Cerebellar cortex (tissue), 1 donor: Measurements from ENCODE around the gene TUT4.

Source experiments
- DNase-seq: peaks from one replicate; pipeline ENCODE4 v3.0.0-alpha.2; 2015; ENCODE audit warnings: low spot score

TUT4 gene

DNA sequence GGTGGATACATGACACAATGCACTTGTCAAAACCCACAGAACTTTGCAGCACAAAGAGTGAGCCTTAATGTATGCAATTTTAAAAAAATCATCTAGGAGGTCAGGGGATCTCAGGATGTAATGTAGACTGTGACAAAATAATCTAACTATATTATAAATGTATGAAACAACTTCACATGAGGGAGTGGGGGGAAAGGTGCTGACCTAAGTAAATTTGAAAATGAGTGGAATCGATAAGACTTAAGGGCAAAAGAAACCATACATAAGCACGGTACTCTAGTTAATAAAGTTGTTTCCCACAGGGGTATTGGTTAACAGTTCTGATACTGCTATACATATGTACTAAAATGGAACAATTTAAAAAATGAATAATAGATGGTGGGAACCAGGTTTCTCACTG is 83.8 kb downstream of the TUT4 start:
- no peak for DNase-seq

DNA sequence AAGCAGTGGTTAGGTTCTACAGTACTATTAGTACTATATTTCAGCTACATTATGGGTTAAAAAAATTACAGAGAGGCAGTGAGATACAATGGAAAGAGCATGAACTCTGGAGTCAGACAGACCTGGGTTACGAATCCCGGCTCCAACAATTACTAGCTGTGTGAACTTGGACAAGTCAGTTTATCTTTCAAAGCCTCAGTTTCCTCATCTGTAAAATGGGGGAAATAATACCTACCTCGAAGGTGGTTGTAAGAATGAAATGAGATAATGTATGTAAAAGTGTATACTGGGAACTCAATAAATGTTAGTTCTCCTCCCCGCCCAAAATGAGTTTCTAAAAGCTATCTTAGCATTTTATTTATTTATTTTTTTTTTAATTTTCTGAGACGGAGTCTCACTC is 89.0 kb downstream of the TUT4 start:
- no peak for DNase-seq

DNA sequence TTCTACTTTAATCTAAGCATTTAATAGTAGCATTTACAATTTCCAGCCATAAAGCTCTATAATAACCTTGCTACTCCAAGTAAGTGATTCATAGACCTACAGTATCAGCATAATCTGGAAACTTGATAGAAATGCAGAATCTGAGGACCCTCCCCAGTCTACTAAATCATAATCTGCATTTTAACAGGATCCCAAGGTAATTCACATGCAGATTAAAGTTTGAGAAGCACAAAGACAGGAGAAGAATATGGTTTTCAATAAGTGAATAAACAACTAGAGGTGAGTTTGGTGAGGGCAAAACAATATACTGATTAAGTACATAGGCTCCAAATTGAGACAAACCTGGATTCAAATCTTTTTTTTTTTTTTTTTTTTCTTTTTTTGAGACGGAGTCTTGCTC is 91.1 kb downstream of the TUT4 start:
- no peak for DNase-seq

DNA sequence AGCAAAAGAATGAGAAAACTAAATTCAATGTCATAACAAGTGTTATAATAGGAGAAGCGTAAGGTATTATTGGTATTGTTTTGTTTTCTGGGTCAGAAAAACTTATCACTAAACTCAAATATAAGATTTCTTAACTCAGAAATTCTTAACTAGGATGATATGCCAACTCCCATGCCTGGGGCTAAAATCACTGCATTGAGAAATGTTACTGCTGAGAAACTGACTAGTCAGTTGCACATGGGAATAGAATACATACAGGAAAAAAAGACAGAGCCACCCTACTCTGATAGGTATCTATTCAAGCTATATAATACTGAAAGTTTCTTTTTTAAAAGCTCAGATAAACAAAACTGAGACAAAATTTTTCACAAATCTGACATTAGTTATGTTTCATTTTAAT is 92.2 kb downstream of the TUT4 start:
- DNase-seq = no peak

DNA sequence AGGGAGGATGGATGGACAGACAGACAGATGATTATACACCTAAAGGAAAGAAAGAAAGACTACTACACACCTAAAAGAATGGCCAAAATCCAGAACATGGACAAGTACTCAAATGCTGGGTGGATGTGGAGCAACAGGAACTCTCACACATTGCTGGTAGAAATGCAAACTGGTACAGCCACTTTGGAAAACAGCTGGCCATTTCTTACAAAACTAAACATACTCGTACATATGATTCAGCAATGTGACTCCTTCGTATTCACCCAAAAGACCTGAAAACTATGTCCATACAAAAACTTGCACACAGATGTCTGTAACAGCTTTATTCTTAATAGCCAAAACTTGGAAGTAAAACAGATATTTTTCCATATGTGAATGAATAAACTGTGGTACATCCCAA is 97.2 kb downstream of the TUT4 start:
- DNase-seq = no peak

DNA sequence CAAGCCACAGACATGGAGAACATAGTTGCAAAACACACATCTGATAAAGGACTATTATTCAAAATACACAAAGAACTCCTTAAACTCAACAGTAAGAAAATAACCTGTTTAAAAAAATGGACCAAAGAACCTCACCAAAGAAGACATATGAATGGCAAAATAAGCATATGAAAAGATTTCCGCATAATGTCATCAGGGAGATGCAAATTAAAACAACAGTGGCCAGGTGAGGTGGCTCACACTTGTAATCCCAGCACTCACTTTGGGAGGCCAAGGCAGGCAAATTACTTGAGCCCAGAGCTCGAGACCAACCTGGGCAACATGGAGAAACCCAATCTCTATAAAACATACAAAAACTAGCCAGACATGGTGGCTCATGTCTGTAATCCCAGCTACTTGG is 98.1 kb downstream of the TUT4 start:
- no peak for DNase-seq

DNA sequence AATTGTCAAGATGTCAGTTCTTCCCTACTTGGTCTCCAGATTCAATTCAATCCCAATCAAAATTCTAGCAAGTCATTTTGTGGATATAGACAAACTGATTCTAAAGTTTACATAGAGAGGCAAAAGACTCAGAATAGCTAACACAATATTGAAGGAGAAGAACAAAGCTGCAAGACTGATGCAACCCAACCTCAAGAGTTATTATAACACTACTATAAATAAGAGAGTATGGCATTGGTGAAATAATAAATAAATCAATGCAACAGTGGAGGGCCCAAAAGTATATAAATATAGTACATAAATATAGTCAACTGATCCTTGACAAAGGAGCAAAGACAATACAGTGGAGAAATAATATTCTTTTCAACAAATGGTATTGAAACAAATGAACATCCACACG is 98.8 kb downstream of the TUT4 start:
- DNase-seq = no peak

DNA sequence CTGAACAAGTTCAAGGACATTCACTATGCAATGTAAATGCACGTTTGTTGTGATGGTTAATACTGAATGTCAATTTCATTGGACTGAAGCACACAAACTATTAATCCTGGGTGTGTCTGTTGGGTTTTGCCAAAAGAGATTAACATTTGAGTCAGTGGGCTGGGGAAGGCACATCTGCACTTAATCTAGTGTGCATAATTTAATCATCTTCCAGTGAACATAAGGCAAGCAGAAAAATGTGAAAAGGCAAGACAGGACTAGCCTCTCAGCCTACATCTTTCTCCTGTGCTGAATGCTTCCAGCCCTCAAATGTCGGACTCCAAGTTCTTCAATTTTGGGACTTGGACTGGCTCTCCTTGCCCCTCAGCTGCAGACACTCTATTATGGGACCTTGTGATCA is 108.4 kb downstream of the TUT4 start:
- DNase-seq = no peak

DNA sequence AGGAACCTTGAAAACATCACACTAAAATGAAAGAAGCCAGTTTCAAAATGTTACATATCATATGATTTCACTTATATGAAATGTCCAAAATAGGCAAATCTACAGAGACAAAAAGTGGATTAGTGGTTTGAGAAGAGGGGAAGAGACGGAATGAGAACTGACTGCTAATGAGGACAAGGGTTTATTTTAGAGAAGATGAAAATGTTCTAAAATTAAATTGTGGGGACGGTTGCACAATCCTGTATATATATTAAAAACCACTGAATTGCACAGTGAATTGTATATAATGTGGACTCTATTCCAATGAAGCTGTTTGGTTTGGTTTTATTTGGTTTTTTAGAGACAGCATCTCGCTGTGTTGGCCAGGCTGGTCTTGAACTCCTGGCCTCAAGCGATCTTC is 112.9 kb downstream of the TUT4 start:
- DNase-seq = no peak

DNA sequence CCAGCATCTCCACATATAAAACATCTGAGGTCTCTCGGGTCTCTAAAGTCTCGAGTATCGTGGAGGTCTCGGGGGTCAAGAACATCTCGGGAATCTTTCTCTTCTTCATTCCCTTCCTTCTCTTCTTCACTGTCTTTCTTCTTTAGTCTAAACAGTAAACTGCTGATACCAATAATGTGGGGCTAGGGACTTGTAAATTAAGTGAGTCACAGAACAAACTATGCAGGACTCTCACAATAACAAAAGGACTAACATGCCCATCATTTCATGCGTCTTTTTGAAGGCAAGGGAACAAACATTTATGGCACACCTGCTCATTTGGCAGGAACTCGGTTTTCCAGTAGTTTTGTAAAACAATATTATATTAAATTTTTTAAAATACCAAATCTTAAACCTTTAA is 116.1 kb downstream of the TUT4 start:
- DNase-seq = no peak

DNA sequence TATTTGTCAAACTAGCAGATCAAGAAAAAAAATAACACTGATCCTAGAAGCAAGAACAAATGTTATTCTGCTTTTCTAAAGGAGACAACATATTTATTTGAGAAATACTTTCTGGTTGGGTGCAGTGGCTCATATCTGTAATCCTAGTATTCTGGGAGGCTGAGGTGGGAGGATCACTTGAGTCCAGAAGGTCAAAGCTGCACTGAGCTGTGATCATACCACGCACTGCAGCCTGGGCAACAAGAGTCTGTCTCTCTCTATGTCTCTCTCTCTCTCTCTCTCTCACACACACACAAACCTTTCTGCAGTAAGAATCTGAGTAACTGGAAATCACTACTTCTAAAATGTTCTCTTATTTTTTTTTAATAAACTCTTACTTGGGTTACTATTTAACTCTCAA is 117.2 kb downstream of the TUT4 start:
- no peak for DNase-seq

DNA sequence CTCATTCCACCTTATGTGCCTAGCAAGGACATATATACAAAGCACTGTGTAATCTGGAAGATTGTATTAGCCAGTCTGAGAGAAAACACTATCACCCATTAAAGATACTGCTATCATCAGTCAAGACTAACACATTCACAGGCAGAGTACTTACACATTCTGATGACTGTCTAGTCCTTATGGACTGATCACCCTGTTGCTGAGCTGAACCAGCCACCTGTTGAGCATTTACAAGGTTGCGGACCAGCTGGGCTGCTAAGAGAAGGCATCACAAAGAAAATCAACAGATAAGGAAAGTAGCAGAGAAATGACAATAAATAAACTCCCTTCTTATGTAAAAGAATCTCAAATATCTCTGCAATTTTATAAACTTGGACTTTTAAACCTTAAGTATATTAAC is 117.7 kb downstream of the TUT4 start:
- DNase-seq = no peak

DNA sequence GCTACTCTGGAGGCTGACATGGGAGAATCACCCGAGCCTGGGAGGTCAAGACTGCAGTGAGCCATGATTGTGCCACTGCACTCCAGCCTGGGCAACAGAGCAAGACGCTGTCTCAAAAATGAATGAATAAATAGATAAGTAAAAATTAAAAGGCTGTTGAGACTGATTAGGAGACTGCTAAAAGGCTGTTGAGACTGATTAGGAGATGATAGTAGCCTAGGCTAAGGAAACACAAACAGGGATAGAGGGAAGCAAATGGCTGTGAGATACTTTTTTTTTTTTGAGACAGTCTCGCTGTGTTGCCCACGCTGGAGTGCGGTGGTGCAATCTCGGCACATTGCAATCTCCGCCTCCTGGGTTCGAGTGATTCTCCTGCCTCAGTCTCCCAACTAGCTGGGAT is 120.1 kb downstream of the TUT4 start:
- no peak for DNase-seq

DNA sequence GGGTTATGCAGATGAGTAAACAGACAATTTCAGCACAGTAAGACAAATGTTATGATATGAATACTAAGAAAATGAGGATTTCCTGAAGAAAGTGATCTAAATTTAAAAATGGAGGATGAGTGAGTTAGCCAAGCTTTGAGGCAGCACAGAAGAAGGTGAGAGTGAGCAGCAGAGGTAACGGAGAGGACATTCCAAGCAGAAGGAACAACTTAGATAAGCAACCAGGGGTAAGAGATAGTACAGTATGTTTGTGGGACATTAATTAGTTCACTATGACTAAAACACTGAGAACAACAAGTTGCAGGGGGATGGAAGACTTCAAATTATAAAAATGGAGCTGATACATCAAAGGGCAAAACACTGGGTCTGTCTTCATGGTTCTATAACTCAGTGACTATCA is 125.7 kb downstream of the TUT4 start:
- no peak for DNase-seq

DNA sequence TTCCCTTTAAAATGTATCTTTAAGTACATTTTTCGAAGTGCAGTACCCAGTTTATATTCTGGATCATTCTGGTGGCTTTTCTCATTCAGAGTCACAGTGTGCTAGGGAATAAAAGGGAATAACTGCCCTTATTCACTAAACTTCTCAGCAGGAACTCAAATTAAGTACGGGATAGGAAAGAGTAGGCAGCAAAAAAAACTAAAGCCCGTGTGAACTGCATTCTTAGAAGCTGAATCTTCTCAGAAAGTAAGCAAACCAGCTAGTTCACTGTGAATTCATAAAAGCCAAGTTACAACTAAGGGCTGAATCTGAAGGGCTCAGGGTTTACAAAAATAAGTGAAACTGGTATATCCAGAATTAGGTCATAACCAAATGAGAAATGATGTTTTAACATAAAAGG is 126.5 kb downstream of the TUT4 start:
- DNase-seq = no peak

DNA sequence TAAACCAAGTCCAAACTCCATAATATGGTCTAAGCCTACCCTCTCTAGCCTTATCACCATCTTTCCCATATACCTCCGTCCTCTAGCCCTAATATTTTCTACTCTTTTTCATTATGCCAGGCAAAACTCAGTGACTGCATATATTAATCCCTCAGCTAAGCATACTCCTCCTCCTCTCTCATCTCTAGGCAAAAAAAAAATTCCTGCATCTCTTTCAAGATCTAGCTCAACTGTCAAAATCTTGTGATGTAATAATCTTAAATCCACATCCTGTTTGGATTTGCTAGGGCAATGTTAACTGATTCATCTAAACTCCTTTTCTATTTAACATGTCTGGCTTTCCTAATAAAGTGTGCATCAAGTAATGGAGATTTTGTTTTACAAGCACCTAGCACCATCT is 128.1 kb downstream of the TUT4 start:
- DNase-seq = no peak

DNA sequence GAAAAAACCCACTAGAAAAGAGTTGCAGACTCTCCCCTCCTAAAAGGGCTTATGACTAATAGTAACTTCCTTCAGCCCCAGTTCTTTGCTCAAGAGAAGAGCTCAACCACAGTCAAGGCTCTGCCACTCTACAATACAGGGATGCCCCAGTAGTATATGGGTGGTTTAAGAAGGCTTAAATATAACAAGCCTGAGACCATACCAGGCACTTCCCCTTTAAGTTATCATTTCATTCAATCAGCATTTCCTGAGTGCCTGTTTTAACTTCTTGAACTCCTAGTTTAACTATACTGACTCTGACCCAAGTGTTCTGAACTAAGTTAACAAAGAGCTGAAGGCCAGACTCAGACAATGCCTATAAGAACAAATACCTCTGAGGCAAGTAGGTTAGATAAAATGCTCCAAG is 128.7 kb downstream of the TUT4 start:
- DNase-seq = no peak

DNA sequence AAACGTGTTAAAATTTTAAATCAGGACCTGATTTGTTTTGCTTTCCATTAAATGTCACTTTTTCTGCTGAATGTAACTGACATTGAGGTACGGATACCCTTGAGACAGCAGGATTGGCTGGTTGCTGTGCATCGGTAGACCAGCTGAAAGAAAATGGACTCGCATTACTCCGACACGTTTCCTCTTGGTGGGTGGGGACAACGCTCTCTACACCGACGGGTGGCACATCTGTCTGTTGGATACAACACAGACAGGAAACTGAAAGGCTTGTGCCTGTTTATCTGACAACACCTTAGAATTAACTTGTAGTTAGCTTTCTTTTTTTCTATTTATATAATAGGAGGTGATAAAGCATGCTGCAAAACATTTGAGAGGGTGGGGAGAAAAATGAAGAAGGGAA is 129.1 kb downstream of the TUT4 start:
- no peak for DNase-seq

DNA sequence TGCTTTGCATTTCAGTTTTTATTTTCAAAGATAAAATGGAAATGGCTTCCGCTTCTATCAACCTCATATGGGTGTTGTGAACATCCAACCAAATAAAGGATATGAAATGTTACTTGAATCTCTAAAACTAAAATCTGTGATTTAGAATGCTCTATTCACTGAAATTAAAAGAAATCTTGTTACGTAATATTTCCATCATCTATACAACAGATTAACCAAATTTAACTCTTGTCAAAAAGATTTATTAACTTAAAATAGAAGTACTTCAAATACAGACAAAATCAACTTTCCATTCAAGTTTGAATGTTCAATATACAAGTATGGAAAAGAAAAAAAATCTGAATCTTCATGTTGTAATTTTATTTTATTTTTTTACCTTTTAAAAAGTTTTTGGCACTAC is 129.8 kb downstream of the TUT4 start:
- DNase-seq = no peak

DNA sequence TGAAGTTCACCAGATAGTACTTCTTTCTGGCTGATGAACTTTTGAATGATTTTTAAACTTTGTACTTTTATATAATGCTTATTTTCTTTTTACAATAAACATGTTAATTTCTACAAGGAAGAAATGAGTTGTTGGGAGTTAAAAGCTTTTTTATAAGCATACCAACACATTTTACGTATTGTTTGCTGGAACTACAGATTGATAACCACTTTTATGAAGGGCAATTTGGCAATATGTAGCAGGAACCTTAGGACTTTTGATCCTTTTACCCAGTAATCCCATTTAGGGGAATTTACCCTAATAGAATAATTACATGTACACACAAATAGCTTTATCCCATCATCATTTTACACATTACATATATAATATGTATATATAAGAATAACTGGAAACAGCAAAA is 132.2 kb downstream of the TUT4 start:
- no peak for DNase-seq

DNA sequence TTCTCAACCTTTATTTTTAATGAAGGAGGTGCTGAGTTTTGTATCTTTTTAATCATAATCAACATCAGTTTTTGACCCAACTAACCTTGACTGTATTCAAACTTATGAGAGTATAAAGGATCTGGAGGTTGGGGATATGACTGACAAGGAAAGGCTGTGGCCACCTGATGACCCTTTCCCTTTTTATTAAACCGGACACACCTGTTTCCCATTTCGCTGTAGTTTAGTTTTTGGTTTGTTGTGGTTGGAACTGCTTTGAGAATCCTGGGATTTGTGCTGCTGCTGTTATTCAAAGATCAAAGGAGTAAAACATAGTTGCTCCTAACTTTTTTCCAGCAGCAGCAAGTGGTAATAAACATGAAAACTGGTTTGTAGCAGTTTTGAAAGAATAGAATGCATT is 136.1 kb downstream of the TUT4 start:
- no peak for DNase-seq

DNA sequence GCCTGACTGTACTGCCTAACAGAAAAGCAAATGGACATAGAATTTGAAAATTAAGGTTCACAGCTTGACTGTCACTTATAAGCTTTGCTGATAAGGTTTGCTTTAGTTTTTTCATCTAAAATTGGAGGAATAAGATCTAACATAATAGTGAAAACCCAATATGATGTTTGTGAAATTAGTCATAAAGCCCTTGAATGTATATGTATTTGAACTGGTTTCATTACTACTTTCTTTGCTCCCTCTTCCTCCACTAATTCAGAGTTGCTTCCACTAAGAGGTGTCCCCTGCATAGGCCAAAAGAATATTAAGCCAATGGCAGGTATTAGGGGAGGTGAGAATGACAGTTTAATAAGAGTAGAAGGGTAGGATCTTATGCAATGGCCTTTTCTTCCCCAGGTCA is 137.9 kb downstream of the TUT4 start:
- DNase-seq = no peak

DNA sequence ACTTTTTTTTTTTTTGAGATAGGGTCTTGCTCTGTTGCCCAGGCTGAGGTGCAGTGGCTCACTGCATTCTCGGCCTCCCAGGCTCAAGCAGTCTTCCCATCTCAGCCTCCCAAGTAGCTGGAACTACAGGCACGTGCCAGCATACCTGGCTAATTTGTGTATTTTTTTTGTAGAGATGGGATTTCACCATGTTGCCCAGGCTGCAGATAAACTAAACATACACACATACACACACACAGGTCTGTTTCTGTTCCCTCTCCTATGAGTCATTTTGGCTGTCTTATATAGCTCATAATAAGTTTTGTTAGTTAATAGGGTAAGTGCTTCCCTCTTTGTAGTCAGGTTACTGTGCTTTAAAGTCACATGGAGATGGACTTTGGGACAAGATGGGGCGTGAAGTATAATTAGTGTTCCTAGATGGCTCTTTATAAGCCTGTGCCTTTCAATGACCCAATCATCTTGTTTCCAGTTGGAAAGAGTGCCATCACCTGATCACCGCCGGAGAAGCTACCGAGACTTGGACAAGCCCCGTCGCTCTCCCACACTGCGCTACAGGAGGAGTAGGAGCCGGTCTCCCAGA is 139.4 kb downstream of the TUT4 start:
- no peak for DNase-seq

DNA sequence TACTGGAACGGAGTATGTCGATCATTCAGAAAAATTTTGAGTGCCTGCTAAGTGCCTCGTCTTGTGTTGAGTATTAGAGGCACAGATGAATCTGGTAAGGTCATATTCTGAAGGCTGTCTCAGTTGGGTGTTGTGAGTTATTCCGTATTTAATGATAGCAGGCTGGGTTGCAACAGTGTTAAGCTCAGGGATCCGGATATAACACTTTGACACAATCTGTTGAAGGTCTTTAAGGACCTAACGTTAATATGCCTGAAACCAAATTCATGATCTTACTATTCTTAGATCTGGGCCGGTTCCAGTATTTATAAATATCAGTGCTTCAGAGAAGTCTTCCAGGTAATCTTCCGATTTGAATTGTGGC is 147.9 kb downstream of the TUT4 start:
- DNase-seq = no peak
